SW 1271 (cell line): ENCODE data around the gene SUSD2.
"Not testable (repeated sequence)": the region's sequence is repeated elsewhere in the genome, so short reads cannot be mapped to it uniquely, and the experiment has no call there.

ENCODE experiments used
- DNase-seq, 2 experiments: peaks; one replicate each; lab custom pipeline; 2025; lab: John Stamatoyannopoulos, UW

Gene SUSD2

DNA sequence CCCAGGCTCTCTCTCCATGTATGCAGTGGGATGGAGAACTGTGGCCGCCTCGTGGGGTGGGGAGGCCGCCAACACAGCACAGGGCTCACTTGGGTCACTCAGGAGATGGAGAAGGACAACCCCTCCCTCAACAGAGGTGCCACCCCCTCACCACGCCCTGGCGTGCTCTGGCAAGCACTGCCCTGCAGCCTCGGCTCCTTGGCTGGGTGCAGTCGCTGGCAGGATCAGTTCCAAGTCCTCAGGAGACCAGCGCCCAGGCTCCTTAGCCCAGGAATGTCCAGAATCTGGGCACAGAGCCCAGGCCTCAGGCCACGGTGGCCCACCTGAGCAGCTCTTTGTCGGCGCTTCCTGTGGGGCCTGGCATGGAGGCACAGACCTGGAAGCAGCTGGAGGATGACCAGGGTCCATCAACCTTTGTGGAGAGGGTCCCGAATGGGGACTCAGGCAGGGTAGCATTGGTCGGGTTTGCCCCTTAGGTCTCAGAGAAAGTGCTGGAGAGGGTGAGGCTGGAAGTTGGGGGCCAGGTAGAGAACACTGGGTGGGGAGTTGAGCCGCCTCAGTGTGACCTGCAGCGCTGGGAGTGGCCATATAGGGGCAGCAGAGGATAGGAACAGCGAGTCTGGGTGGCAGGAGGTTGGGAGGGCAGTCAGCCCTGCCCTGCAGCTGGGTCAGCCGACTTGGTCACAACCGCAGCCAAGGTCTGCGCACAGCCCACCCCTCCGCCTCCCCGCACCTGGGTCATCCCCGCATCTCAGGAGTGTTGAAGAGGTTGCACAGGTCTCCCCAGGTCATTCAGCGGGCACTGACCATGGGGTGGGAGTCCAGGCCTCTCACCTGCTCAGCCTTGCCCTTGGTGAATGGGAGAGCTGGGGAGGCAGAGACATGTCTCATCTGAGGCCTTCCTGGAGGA is 8.2 kb downstream of the SUSD2 start:
- peak in 1 of 2 experiments; percentile 13 for DNase-seq

DNA sequence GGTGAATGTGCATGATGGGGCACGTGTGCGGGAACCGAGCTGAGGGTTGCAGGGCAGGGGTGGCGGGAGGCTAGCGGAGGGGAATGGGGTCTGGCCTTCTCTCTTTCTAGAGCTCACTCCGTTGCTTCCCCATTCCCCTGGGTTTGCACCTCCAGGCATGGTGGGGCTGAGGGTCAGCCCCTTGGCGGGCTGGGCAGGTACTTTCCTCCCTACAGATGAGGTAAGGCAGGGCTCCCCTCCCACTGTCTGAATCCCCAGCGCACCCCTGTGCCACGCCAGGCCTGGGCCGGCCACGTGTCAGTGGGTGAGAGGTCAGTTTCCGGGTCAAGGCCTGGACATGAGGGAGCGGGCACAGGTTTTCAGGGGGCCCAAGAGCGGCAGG is 8.9 kb downstream of the SUSD2 start:
- DNase-seq: no peak

DNA sequence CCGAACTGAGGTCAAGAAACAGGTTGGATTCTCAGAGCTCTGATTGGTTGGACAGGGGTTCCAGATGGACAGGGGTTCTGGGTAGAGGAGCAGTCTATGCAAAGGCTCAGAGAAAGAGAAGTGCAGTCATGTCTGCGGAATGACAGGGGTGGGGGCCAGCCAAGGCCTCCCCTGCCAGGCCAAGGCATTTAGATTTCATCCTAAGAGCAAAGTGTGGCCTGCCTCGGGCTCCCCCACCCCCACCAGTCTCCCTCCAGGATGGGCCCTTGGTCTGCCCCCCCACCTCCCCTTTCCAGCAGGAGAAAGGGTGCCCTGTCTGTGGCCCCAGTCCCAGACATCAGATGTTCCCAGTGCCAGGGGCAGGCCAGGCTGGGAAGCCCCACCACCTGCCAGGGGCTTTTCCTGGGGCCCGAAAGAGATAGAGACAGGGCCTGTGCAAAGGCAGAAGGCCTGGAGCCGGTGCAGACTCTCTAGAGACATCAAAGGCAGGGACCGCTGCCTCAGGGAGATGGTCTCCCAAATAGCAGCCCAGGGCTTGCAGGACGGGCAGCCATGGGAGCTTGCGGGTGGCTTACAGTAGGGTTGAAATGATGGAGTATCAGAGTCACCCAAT is 9.4 kb downstream of the SUSD2 start:
- DNase-seq: no peak

DNA sequence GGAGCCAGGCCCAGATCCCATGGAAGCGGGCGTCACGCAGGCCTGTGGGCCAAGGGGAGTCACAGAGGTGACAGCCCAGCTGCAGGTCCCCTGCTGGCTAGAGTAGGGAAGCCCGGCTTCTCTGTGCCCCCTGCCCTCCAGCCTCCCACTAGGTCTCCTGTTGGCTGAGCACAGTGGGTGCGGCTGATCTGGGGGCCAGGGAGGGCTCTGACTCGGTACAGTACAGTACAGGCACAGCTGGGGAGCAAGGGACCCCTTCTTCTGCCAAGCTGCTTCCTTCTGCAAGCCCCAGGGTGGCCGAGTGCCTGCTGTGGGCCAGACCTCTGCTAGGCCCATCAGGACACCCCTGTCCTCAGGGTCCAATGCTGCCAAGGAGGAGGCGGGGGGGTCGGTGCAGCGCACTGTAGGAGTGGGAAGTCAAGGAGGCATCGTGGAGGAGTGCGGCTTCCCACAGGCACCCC is 10.1 kb downstream of the SUSD2 start:
- DNase-seq: no peak

DNA sequence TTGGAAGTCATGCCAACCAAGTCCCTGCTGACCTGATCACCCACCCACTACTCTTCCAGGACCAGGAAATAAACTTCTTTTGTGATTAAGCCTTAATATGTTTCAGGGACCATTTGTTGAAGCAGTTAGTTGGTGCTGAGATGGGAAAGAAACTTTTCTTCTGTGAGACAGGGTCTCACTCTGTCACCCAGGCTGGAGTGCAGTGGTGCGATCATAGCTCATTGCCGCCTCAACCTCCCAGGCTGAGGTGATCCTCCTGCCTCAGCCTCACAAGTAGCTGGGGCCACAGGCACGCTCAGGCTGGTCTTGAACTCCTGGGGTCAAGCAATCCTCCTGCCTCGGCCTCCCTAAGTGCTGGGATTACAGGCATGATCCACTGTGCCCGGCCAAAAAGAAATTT is 10.6 kb downstream of the SUSD2 start:
- no peak for DNase-seq

DNA sequence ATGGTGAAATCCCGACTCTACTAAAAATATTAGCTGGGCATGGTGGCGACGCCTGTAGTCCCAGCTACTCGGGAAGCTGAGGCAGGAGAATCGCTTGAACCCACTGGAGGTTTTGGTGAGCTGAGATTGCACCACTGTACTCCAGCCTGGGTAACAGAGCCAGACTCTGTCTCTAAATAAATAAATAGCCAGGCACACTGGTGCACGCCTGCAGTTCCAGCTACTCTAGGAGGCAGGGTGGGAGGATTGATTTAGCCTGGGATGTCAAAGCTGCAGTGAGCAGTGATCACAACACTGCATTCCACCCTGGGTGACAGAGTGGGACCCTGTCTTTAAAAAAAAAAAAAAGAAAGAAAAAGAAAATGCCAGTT is 17.4 kb downstream of the SUSD2 start:
- DNase-seq: no peak

DNA sequence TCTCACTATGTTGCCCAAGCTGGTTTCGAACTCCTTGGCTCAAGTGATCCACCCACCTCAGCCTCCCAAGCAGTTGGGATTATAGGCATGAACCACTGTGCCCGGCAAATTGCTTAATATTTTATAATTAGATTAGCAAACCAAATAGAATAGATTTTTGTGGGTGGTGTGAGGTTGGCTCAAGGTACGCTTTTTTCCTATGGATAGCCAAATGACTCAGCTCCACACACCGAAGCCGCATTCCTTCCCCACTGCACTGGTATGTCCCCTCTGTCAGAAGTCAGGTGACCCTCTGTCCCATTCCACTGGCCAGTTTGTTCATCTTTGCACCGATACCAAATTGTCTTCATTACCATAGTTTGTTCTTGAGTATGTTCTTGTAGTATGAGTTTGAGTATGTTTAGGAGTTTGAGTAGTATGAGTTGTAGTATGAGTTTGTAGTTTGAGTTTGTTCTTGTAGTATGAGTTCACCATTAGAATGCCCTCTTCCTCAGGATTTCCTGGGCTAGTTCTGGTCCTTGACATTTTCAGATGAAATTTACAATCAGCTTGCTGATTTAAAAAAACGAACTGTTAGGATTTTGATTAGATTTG is 19.4 kb downstream of the SUSD2 start:
- DNase-seq: no peak

DNA sequence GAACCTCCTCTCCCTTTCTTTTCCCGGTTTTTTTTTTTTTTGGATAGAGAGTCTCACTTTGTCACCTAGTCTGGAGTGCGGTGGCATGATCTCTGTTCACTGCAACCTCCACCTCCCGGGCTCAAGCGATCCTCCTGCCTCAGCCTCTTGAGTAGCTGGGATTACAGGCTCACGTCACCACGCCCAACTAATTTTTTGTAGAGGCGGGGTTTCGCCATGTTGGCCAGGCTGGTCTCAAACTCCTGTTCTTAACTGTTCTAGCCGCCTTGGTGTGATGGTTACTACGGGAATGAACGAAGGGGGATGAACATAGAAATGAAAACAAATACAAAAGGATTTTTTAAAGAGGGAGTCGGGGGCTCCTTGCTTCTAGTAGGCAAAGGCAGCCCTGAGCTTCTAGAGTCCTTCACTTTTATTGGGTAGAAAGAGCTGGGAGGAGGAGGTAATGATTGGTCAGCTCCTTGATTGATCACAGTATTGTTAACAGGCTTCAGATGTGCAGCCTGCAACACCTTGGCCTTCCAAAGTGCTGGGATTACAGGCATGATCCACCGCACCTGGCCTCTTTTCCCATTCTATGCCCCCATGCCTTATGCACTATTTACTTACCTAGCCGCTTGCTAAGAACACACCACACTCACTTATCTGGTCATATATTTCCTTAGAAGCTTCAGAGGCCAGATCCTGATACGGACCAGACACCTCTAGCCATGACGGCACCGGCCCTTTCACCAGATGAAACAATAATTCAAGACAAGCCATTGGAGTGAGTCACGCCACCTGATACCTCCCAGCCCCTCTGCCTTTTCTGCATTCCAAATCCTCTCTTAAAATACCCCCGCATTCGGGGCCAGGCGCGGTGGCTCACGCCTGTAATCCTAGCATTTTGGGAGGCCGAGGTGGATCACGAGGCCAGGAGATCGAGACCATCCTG is 20.7 kb downstream of the SUSD2 start:
- DNase-seq: no peak

DNA sequence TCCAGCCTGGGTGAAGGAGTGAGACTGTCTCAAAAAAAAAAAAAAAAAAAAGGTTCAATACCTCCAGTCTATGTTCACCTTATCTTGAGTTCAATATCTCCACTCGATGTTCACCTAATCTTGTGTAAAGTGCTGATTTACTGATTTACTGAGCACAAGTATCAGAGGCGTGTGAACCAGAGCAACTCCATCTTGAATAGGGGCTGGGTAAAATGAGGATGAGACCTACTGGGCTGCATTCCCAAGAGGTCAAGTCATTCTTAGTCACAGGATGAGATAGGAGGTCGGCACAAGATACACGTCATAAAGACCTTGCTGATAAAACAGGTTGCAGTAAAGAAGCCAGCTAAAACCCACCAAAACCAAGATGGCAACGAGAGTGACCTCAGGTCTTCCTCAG is 22.6 kb downstream of the SUSD2 start:
- not testable (repeated sequence) for DNase-seq

DNA sequence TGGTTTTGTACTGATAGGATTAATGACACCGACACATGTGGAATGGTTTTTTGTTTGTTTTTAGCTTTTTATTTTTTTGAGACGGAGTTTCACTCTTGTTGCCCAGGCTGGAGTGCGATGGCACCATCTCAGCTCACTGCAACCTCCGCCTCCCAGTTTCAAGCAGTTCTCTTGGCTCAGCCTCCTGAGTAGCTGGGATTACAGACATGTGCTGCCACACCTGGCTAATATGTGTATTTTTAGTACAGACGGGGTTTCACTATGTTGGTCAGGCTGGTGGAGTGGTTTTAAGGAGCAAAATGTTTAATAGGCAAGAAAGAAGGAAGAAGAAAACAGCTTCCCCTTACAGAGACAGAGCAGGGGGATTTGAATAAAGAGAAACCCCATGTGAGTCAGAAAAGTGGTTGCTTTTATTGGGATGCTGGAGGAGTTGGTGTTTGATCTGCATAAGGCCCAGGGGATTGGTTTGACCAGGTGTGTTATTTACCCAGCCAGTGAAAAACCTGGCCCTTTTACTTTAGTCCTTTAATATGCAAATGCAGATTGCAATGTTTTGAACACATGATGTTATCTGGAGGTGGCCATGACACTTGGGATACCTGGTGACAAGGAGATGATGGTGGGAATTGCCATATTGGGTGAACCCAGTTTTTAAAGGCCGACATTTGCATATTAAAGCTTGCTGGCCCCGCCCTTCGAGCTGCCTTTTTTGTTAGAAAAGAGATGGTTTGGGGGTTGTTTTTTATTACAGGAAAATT is 24.3 kb downstream of the SUSD2 start:
- DNase-seq: no peak

DNA sequence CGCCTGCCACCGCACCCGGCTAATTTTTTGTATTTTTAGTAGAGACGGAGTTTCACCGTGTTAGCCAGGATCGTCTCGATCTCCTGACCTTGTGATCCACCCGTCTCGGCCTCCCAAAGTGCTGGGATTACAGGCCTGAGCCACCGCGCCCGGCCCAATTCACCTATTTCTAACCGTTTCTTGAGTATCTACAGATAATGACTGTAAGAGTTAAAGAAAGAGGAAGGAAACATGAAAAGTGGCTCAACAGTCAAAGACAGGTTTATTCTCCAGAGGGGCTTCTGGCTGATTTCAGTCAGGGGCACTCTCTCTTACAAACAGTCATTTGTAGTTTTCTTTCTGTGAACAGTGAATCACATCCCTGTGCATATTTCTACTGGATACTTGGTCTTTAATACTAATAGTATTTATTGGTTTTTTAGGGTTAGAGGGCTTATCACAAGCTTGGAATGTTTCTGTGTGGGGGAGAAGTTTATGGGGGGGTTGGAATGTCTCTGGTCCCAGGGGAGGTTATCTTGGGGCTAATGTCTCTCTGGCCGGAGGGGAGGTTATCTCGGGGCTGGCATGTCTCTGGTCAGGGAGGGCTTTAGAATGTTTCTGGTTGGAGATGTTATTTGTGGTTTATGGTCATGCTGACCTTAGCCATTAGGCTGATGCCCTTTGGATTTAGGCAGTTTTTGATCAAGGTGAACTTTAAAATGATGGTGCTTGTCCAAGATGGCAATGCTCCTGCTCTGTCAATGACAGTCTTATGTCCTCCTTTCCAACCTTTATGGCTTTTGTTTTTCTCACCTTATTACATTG is 25.4 kb downstream of the SUSD2 start:
- DNase-seq: not testable (repeated sequence)

DNA sequence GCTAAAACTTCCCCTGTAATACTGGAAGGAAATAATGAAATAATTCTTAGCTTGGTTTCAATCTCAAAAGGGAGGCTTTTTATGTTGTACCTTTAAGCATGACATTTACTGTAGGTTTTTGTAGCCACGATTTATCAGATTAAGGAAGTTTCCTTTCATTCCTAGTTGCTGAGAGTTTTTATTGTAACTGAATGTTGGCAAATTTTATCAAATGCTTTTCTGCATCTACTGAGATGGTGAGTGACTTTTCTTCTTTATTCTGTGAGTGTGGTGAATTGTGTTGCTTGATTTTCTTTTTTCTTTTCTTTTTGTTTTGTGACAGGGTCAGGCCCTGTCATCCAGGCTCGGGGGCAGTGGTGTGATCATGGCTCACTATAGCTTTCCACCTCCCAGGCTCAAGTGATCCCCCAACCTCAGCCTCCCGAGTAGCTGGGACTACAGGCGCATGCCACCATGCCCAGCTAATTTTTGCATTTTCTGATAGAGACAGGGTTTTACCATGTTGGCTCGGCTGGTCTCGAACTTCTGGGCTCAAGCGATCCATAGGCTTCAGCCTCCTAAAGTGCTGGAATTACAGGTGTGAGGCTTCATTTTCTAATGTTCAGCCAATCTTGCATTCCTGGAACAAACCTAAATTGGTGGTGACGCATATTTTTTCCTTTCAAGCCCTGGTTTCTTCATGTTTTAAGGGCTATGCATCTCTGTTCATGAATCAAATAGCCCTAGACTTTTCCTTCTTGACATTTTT is 26.2 kb downstream of the SUSD2 start:
- DNase-seq: no peak

DNA sequence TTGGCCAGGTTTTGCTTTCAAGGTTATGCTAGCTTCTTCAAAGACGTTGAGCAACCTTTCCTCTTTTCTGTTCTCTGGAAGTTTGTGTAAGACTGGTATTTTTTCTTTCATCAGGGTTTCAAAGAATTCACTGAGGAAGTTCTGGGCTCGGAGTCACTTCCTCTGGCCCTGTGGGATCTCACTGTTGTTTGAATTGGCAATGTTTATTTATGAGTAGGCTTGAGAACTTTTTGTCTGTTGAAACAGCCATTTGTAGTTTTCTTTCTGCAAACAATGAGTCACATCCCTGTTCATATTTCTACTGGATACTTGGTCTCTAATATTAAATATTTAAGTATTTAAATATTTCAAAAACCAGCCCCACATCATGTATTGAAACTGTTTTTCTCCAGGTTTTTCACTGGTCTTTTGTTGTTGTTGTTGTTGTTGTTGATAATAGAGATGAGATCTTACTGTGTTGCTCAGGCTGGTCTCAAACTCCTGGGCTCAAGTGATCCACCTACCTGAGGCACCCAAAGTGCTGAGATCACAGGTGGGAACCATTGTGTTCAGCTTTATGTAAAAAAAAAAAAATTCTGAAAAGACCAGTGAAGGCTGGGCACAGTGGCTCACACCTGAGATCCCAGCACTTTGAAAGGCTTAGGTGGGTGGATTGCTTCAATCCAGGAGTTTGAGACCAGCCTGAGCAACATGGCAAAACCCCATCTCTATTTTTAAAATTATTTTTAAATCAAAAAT is 26.9 kb downstream of the SUSD2 start:
- DNase-seq: peak; percentile 76 to 93

DNA sequence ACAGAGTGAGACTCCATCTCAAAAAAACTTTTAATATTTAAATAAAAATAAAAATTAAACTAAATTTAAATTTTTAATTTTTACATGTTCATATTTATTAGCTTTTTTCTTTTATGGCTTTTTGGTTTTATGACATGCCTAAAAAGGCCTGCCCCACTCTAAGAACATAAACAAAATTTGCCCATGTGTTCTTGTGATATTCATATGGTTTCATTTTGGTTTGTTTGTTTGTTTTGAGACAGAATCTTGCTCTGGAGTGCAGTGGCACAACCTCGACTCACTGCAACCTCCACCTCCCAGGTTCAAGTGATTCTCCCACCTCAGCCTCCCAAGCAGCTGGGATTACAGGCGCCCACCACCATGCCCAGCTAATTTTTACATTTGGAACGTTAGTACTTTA is 27.7 kb downstream of the SUSD2 start:
- DNase-seq: no peak

DNA sequence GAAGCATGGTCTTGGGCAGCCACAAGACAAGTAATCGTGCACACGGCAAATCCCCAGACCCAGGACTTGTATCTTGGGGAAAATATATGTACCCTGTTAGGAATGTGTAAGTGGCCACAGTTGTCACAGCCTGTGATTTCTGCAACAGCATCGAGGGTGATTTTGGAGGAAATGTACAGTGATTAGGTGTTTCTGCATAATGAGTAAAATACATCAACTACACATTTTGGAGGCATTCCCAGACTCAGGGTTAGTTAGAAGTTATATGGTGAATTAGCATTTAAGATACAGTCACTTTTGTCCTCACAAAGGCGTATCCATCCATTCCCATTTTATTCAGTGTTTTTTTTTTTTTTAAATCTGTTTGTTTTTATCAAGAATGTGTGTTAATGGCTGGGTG is 28.4 kb downstream of the SUSD2 start:
- DNase-seq: no peak

DNA sequence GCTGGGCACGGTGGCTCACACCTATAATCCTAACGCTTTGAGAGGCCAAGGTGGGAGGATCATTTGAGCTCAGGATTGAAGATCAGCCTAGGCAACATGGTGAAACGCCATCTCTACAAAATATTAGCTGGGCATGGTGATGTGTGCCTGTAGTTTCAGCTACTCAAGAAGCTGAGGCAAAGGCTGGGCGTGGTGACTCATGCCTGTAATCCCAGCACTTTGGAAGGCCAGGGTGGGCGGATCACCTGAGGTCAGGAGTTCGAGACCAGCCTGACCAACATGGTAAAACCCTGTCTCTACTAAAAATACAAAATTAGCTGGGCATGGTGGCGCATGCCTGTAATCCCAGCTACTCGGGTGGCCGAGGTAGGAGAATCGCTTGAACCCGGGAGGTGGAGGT is 29.1 kb downstream of the SUSD2 start:
- not testable (repeated sequence) for DNase-seq

DNA sequence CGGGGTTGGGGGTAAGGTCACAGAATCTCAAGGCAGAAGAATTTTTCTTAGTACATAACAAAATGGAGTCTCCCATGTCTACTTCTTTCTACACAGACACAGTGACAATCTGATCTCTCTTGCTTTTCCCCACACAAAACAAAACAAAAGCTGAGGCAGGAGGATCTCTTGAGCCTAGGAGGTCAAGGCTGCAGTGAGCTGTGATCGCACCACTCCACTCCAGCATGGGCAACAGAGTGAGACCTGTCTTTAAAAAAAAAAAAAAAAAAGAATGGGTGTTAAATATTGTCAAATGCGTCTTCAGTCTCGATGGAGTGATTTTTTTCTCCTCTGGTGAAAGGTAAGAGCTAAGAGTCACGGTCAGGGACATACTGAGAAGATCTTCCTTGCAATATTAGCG is 30.4 kb downstream of the SUSD2 start:
- not testable (repeated sequence) for DNase-seq

DNA sequence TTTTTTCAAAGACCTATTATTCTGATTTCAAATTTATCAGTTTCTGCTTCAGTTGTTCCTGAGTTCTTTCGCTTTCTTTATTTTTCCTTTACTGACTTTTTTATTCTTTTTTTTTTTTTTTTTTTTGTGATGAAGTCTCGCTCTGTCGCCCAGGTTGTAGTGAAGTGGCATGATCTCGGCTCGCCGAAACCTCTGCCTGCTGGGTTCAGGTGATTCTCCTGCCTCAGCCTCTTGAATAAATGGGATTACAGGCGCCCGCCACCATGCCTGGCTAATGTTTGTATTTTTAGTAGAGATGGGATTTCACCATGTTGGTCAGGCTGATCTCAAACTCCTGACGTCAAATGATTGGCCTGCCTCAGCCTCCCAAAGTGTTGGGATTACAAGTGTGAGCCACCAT is 31.8 kb downstream of the SUSD2 start:
- not testable (repeated sequence) for DNase-seq
